ENCODE measurements around the gene INPP4A. TPM values are rescaled to one million over a fixed set of nuclear protein-coding genes. Genes with fewer than 3 reads are reported as not detected.

Gene INPP4A
- total RNA-seq, 6 donors from 2014 or later: 23.3 to 93.2 (median 36.5) TPM

DNA sequence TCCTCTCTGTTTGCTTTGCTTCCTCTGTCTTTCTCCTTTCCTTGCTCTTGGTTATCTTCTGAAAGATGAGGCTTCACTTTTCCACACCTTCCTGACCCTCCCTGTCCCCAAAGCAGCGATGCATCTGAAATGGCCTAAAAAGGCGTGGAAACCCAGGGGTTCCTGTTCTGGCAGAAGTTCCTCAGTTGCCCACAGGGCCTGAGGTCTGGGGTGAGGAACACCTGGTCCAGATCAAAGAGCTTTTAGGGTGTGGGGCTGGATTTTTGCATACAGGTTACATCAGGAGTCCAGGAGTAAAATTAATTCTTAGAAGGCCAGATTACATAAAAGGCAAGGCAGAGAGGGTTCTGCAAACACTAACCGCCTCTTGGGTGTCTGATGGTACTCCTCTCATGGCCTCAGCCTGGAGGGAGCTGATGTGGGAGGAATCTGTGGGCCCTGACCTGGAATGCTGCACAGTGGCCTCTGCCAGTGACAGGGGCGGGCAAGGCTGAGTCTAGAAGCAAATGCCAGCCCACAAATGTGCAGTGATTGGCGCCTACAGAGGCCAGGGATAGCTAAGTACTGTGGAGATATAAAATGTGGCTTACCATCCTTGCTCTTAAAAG, 41.8 kb downstream of the INPP4A start:
- Histone ChIP-seq H3K27me3 (no peaks in the 10 kb centered on the region), H3K4me3 (no peak overlapping the region), H3K27ac (no peak overlapping the region), H3K36me3 (no peaks in the 10 kb centered on the region), H3K9me3 (no peaks in the 10 kb centered on the region), H3K4me1 (peaks cover 28 to 67% (median 46%) of the 10 kb centered on the region in 4 donors)
- WGBS, 2 donors: 76 to 79% methylated on average over 5 of the region's 5 CpGs
- ATAC-seq (ENCODE audit: low FRiP score in 2 of 2): peak in 1 of 2 donors; percentile 13
- TF ChIP-seq POLR2A (IDR thresholded peaks at IDR 0.05) (no peak), POLR2AphosphoS5 (IDR thresholded peaks at IDR 0.05) (no peak), CTCF (IDR thresholded peaks at IDR 0.05) (no peak), EP300 (IDR thresholded peaks at IDR 0.05) (no peak)
- no peak for DNase-seq

DNA sequence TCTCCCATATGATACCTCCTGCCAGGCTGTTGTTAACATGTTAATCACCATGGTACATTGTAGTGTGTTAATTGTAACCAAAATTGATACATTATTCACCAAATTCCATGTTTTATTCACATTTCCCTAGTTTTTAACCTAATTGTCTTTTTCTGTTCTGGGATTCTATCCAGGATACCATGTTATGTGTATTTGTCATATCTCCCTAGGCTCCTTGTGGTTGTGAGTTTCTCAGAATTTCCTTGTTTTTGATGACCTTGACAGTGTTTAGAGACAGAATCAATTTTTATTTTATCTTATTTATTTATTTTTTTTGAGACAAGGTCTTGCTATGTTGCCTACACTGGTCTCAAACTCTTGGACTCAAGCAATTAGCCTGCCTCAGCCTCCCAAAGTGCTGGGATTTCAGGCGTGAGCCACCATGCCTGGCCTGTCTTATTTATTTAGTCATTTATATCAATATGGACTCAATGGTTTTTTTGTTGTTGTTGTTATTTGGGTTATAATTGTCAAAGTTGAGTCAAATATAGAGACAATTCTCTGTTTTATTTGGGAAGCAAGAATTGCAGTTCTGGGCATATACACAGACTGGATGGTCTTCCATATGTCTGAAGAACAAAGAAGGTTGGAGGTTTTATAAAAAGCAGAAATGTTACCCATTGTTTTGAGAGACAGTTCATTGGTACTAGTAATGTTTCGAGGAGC, 42.6 kb downstream of the INPP4A start:
- ATAC-seq (ENCODE audit: low FRiP score in 2 of 2) (no peak), DNase-seq (no peak)
- Histone ChIP-seq H3K4me3 (no peak overlapping the region), H3K4me1 (peaks cover 27 to 61% (median 43%) of the 10 kb centered on the region in 4 donors), H3K27me3 (no peaks in the 10 kb centered on the region), H3K9me3 (no peaks in the 10 kb centered on the region), H3K36me3 (no peaks in the 10 kb centered on the region), H3K27ac (no peak overlapping the region)
- 92 to 97% methylated on average over 2 of the region's 2 CpGs for WGBS, 2 donors
- no peak for TF ChIP-seq CTCF (IDR thresholded peaks at IDR 0.05)
- no peak for TF ChIP-seq EP300 (IDR thresholded peaks at IDR 0.05)
- TF ChIP-seq POLR2A (IDR thresholded peaks at IDR 0.05): no peak
- no peak for TF ChIP-seq POLR2AphosphoS5 (IDR thresholded peaks at IDR 0.05)

DNA sequence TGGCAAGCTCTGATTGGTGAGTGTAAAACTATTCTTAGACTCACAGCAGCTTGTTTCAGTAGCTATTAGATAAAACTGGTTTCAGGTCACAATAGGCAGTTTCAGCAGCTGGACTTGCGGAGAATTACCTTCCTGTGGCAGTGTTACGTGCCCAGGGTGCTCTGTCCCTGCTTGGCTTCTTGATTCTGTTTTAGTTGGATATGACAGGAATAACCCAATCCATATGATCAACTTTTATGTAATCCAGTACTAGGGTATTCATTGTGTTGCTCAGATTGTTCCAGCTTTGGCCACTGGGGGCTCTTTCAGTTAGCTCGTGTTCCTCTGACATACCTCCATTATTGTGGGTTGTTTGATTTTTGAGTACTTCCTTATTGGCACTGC, 43.1 kb downstream of the INPP4A start:
- Histone ChIP-seq H3K4me3 (no peak overlapping the region), H3K4me1 (peaks cover 22 to 56% (median 38%) of the 10 kb centered on the region in 4 donors), H3K36me3 (no peaks in the 10 kb centered on the region), H3K27me3 (no peaks in the 10 kb centered on the region), H3K9me3 (no peaks in the 10 kb centered on the region), H3K27ac (no peak overlapping the region)
- WGBS, 2 donors: 59 to 64% methylated on average over 3 of the region's 3 CpGs
- TF ChIP-seq CTCF (IDR thresholded peaks at IDR 0.05): peak; percentile 29 to 46 (median 41)
- TF ChIP-seq POLR2A (IDR thresholded peaks at IDR 0.05): no peak
- DNase-seq (no peak), ATAC-seq (ENCODE audit: low FRiP score in 2 of 2) (peak in 1 of 2 donors; percentile 68)

- H3K36me3 ChIP-seq: no peaks in the 10 kb centered on the region
- H3K9me3 ChIP-seq: no peaks in the 10 kb centered on the region
- 85 to 97% methylated on average over 4 of the region's 4 CpGs for WGBS, 2 donors
- no peaks in the 10 kb centered on the region for H3K27me3 ChIP-seq
- ATAC-seq (ENCODE audit: low FRiP score in 2 of 2) (no peak), DNase-seq (no peak)
- TF ChIP-seq EP300 (IDR thresholded peaks at IDR 0.05): no peak
- no peak for TF ChIP-seq POLR2AphosphoS5 (IDR thresholded peaks at IDR 0.05)
- TF ChIP-seq CTCF (IDR thresholded peaks at IDR 0.05): no peak
- TF ChIP-seq POLR2A (IDR thresholded peaks at IDR 0.05): no peak
- H3K4me1 ChIP-seq: peaks cover 19 to 53% (median 34%) of the 10 kb centered on the region in 4 donors
- peak overlapping the region in 1 of 4 donors; percentile 24 for H3K27ac ChIP-seq
- H3K4me3 ChIP-seq: no peak overlapping the region
These were observed 43.6 kb downstream of the INPP4A start for GRCh38 chr2:98488252-98488651.

Data from upper lobe of left lung (tissue), 6 donors.